GM18861 (cell line): ENCODE measurements around the gene VWA7.
"Not testable (repeated sequence)": the region's sequence is repeated elsewhere in the genome, so short reads cannot be mapped to it uniquely, and the experiment has no call there.

Experiments
- ATAC-seq: cut with Tn5 transposase; IDR thresholded peaks from one replicate; pipeline ENCODE4 v1.9.1; 2021; ENCODE audit not compliant: unreplicated experiment

The VWA7 gene

GRCh38 chr6:31805939-31806469 is 28.9 kb upstream of the VWA7 start:
- peak; percentile 8 for ATAC-seq

- not testable (repeated sequence) for ATAC-seq
Observed at GRCh38 chr6:31801031-31801927, 24.2 kb upstream of the VWA7 start.

DNA sequence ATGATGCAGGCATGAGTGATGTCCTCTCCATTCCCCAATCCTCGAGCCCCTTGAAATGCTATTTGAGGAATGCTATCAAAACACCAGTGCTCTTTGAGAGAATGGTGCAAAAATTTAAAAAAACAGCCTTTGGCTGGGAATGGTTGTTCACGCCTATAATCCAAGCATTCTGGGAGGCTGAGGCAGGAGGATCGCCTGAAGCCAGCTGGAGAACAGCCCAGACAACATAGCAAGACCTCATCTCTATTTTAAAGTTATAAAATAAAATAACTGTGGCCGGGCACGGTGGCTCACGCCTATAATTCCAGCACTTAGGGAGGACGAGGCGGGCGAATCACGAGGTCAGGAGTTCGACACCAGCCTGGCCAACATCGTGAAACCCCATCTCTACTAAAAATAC is 22.7 kb upstream of the VWA7 start:
- ATAC-seq = no peak

DNA sequence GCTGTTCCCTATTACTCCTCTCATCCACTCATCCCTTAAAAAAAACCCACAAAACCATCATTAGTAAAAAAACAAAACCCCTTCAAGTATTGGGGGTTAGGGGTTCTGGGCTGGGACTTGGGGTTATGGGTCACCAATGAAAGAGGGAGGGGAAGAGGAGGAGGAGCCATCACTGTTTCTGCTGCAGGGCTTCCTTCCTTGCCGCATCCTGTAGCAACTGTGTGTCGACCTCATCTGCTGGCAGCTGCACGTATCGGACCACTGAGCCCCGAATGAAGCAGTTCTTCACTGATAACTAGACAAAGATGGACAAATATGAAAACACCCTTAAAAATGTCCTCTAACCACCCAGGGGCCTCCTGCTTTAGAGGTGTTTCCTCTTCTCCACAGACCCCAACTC is 20.5 kb upstream of the VWA7 start:
- no peak for ATAC-seq

DNA sequence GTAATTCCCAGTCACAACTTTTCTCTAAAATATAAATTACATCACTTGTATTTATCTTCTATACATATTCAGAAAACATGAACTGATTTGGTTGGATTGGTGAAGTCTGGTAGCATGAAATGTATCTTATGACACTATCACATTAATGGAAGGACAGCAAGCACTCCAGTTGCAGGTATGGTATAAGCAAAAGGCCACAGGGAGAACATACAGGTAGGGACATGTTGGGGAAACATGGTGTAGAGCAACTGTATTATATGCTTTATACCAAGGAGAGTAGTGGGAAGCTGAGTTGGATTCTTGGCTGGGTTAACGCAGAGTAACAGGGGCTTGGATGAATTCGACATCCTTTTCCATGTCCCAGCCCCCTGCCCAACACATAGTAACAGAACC is 19.9 kb upstream of the VWA7 start:
- no peak for ATAC-seq

GRCh38 chr6:31795616-31796298 is 18.6 kb upstream of the VWA7 start, which contains the start of gene VARS1:
TSS of gene VARS1 (minus strand) at chr6:31795752. CDS start at chr6:31795217, 535 bp downstream.
- peak; percentile 76 for ATAC-seq

DNA sequence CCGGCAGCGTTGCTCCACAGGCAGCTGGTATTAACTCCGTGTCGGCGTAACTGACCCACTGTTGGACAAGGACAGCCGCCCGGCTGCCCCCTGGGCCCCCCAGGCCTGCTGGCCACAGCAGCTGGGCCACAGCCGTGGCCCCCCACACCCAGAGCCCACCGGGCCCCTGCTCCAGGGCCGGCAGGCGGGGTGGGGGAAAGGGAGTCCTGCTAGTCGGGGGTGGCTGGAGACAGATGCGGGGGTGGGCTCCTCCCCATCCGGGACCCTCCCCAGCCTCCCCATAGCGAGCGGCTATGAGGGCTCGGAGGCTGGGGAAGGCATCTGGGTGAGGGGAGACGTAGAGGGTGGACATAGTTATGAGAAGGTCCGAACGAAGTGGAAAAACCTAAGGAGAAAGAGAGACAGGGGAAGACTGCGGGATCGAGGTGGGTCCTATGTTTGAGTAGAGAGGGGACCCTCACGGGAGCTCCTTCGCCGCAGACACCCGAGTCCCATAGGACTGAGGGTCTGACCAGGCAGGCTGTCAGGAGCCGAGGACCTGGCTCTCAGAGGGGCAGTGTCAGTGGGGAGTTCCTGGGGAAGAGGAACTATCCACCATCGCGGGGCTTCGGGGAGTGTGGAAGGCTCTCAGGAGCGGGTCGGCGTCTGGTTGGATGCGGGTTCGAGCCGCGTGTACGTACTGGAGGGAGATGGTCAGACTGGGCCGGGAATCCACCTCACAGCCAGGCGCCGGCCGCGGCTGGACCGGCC is 17.9 kb upstream of the VWA7 start:
- ATAC-seq = no peak

- no peak for ATAC-seq
Observed at GRCh38 chr6:31794294-31794865, 17.3 kb upstream of the VWA7 start.

DNA sequence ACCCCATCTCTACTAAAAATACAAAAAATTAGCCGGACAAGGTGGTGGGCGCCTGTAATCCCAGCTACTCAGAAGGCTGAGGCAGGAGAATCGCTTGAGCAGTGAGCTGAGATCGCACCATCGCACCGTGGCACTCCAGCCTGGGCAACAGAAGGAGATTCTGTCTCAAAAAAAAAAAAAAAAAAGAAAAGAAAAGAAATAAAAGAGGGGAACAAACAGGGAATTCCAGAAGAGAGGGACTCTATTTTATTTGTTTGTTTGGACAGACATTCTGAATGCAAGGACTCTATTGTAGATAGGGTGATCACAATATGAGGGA is 16.8 kb upstream of the VWA7 start:
- ATAC-seq = not testable (repeated sequence)

DNA sequence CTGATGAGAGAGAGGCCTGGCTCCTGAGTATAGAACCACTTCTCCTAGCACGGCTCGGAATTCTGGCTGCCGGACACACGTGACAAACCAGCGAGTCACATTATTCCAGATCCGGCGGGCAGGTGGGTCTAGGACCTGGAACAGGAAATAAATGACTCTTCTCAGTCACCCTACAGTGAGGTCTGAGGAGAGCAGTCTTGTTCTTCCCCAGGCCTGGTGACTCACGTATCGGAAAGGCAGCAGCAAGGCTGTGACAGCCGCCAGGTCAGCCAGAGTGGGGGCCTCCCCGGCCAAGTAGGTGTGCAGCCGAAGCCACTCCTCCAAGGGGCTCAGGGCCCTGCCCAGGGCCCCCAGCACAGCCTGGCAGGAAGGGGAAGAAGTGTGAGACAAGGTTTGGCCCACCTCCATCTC is 15.6 kb upstream of the VWA7 start:
- ATAC-seq = no peak

- no peak for ATAC-seq
Observed at GRCh38 chr6:31792090-31792374, 14.9 kb upstream of the VWA7 start.

- ATAC-seq = no peak
Observed at GRCh38 chr6:31791324-31792089, 14.4 kb upstream of the VWA7 start.

GRCh38 chr6:31785475-31785874 is 8.3 kb upstream of the VWA7 start:
- no peak for ATAC-seq

GRCh38 chr6:31784098-31784925 is 7.2 kb upstream of the VWA7 start:
- no peak for ATAC-seq

- ATAC-seq = no peak
Observed at GRCh38 chr6:31782126-31782855, 5.2 kb upstream of the VWA7 start.

- no peak for ATAC-seq
Observed at GRCh38 chr6:31781244-31782125, 4.4 kb upstream of the VWA7 start.

- no peak for ATAC-seq
Observed at GRCh38 chr6:31780507-31781243, 3.5 kb upstream of the VWA7 start.
